Measurements from ENCODE around the gene MEF2C.

DNA sequence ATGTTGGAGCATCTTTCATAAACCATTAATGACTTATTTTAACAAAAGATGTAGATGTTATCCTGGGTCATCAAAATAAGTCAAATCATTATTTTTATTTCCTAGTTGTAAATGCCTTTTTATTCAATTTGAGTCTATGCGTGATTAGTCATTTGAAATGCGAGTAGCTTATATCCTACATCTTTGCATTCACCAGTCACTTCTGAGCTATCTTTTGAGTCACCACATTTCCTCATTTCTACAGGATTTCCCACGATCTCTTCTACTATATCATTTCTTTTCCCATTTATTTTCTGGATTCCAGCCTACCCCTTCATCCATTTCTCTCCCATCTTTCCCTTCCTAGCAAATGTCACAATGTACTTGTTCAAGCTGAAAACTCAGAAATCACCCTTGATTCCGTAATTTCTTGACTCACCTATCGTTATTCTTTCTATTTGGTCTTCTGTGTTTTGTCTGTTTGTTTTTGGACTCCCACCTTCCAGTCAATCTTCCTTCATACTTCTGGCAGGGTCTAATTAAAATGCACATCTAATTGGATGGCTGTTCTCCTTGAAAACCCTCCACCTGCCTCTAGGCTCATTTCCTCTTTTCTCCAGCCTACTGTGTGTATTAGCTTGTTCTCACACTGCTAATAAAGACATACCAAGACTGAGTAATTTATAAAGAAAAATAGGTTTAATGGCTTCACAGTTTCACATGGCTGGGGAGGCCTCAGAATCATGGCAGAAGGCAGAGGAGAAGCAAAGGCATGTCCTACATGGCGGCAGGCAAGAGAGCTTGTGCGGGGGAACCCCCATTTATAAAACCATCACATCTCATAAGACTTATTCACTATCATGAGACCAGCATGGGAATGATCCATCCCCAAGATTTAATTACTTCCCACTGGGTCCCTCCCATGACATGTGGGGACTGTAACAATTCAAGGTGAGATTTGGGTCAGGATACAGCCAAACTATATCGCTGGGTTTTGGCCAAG is 112.4 kb downstream of the MEF2C start:
- TF ChIP-seq GATA3 (IDR thresholded peaks at IDR 0.05; ENCODE audit: low read depth, low read length) (no peak), GATA2 (IDR thresholded peaks at IDR 0.05; ENCODE audit: low read depth, low read length) (no peak)

Data from SH-SY5Y (cell line).